Mesodermal cell (in vitro differentiated cells): ENCODE results near the gene AKR1D1.
"Not testable (repeated sequence)": the region's sequence is repeated elsewhere in the genome, so short reads cannot be mapped to it uniquely, and the experiment has no call there.

Experiments
- H3K27ac ChIP-seq: 2 replicates; pipeline ENCODE4 v1.7.0; 2013; ENCODE audit warnings: mild to moderate bottlenecking, low read depth, low read length, moderate library complexity; ENCODE audit not compliant: severe bottlenecking
- H3K36me3 ChIP-seq: 2 replicates; pipeline ENCODE4 v1.7.1; 2013; ENCODE audit warnings: mild to moderate bottlenecking, low read length, moderate library complexity; ENCODE audit not compliant: control insufficient read depth, insufficient read depth
- H3K4me1 ChIP-seq: one replicate; pipeline ENCODE4 v1.7.1; 2013; ENCODE audit warnings: mild to moderate bottlenecking, low read length; ENCODE audit not compliant: insufficient read depth, control insufficient read depth, poor library complexity, severe bottlenecking
- H3K4me3 ChIP-seq: 2 replicates; pipeline ENCODE4 v1.7.0; 2013; ENCODE audit warnings: low read length, control low read depth, mild to moderate bottlenecking; ENCODE audit not compliant: insufficient read depth, poor library complexity, severe bottlenecking; ENCODE audit errors: extremely low read depth
- H3K9me3 ChIP-seq: 2 replicates; pipeline ENCODE4 v1.7.1; 2013; ENCODE audit warnings: mild to moderate bottlenecking, low read length, moderate library complexity; ENCODE audit not compliant: control insufficient read depth
- WGBS, 2 experiments: methylation state at CpG; one replicate each; pipeline ENCODE4 v1.1.5; 2013; ENCODE audit warnings: missing lambda C conversion rate in 2 of 2; ENCODE audit not compliant: insufficient coverage in 2 of 2; 5-methylcytosine and 5-hydroxymethylcytosine counted together

The AKR1D1 gene

GRCh38 chr7:138072726-138073125 lies 3.5 kb upstream of the AKR1D1 start:
- no peaks in the 10 kb centered on the region for H3K4me1 ChIP-seq
- no peaks in the 10 kb centered on the region for H3K36me3 ChIP-seq
- no peak overlapping the region for H3K27ac ChIP-seq
- WGBS, 2 experiments, result 67 to 86% methylated on average over 1 of the region's 2 CpGs
- H3K4me3 ChIP-seq, result no peak overlapping the region
- peaks cover 10% of the 10 kb centered on the region for H3K9me3 ChIP-seq

GRCh38 chr7:138074121-138074520 lies 2.1 kb upstream of the AKR1D1 start:
- H3K27ac ChIP-seq, result no peak overlapping the region
- H3K4me1 ChIP-seq, result no peaks in the 10 kb centered on the region
- 90 to 92% methylated on average over 1 to 2 of the region's 2 CpGs for WGBS, 2 experiments
- peaks cover 10% of the 10 kb centered on the region for H3K9me3 ChIP-seq
- no peaks in the 10 kb centered on the region for H3K36me3 ChIP-seq
- no peak overlapping the region for H3K4me3 ChIP-seq

- no peak overlapping the region for H3K27ac ChIP-seq
- no peak overlapping the region for H3K4me3 ChIP-seq
- no peaks in the 10 kb centered on the region for H3K36me3 ChIP-seq
- H3K9me3 ChIP-seq, result peaks cover 10% of the 10 kb centered on the region
- H3K4me1 ChIP-seq, result no peaks in the 10 kb centered on the region
- WGBS, 2 experiments, result 80 to 100% methylated on average over 1 of the region's 1 CpG
These were observed 1.7 kb upstream of the AKR1D1 start for GRCh38 chr7:138074540-138074939.

GRCh38 chr7:138075350-138075749 lies 909 bp upstream of the AKR1D1 start:
- no peaks in the 10 kb centered on the region for H3K36me3 ChIP-seq
- H3K4me3 ChIP-seq, result no peak overlapping the region
- H3K4me1 ChIP-seq, result no peaks in the 10 kb centered on the region
- H3K9me3 ChIP-seq, result peaks cover 10% of the 10 kb centered on the region
- no peak overlapping the region for H3K27ac ChIP-seq
- 83 to 86% methylated on average over 1 to 3 of the region's 3 CpGs for WGBS, 2 experiments

- H3K4me3 ChIP-seq, H3K27ac ChIP-seq, H3K36me3 ChIP-seq, H3K4me1 ChIP-seq: not testable (repeated sequence)
- H3K9me3 ChIP-seq, result peaks cover 10% of the 10 kb centered on the region
- 67% methylated on average over 1 of the region's 1 CpG; no CpG with 5 or more reads in 1 of the 2 experiments for WGBS, 2 experiments
These were observed 473 bp upstream of the AKR1D1 start for GRCh38 chr7:138075786-138076185.

- H3K9me3 ChIP-seq, result peaks cover 10% of the 10 kb centered on the region
- 100% methylated on average over 2 of the region's 2 CpGs for WGBS, 2 experiments
- H3K4me1 ChIP-seq, result no peaks in the 10 kb centered on the region
- no peaks in the 10 kb centered on the region for H3K36me3 ChIP-seq
- H3K4me3 ChIP-seq, result no peak overlapping the region
- H3K27ac ChIP-seq, result no peak overlapping the region
These were observed 1.6 kb downstream of the AKR1D1 start for GRCh38 chr7:138077809-138078208.

- no peak overlapping the region for H3K27ac ChIP-seq
- H3K4me3 ChIP-seq, result no peak overlapping the region
- no CpG with 5 or more reads among the region's 1 CpG for WGBS, 2 experiments
- peaks cover 10% of the 10 kb centered on the region for H3K9me3 ChIP-seq
- no peaks in the 10 kb centered on the region for H3K36me3 ChIP-seq
- H3K4me1 ChIP-seq, result no peaks in the 10 kb centered on the region
These were observed 2.9 kb downstream of the AKR1D1 start for GRCh38 chr7:138079137-138079536.

- H3K9me3 ChIP-seq, result no peaks in the 10 kb centered on the region
- WGBS, 2 experiments, result 100% methylated on average over 2 of the region's 4 CpGs
- H3K4me1 ChIP-seq, result no peaks in the 10 kb centered on the region
- H3K27ac ChIP-seq, result no peak overlapping the region
- H3K36me3 ChIP-seq, result no peaks in the 10 kb centered on the region
- H3K4me3 ChIP-seq, result no peak overlapping the region
These were observed 5.6 kb downstream of the AKR1D1 start for GRCh38 chr7:138081868-138082267.

- Histone ChIP-seq H3K27ac (no peak overlapping the region), H3K4me3 (no peak overlapping the region), H3K36me3 (no peaks in the 10 kb centered on the region), H3K4me1 (no peaks in the 10 kb centered on the region), H3K9me3 (no peaks in the 10 kb centered on the region)
- 94 to 100% methylated on average over 1 to 2 of the region's 3 CpGs for WGBS, 2 experiments
These were observed 7.6 kb downstream of the AKR1D1 start for GRCh38 chr7:138083859-138084258.

GRCh38 chr7:138086563-138087270 lies 10.5 kb downstream of the AKR1D1 start:
- H3K4me1 ChIP-seq, result no peaks in the 10 kb centered on the region
- H3K4me3 ChIP-seq, result no peak overlapping the region
- H3K36me3 ChIP-seq, result no peaks in the 10 kb centered on the region
- WGBS, 2 experiments, result 100% methylated on average over 1 to 2 of the region's 5 CpGs
- no peaks in the 10 kb centered on the region for H3K9me3 ChIP-seq
- no peak overlapping the region for H3K27ac ChIP-seq

GRCh38 chr7:138089080-138089901 lies 13.0 kb downstream of the AKR1D1 start:
- Histone ChIP-seq H3K4me1 (no peaks in the 10 kb centered on the region), H3K4me3 (no peak overlapping the region)
- WGBS, 2 experiments, result 93% methylated on average over 7 of the region's 9 CpGs

More at GRCh38 chr7:138089080-138089901, 13.0 kb downstream of the AKR1D1 start:
- H3K9me3 ChIP-seq, result no peaks in the 10 kb centered on the region
- H3K27ac ChIP-seq, result no peak overlapping the region
- no peaks in the 10 kb centered on the region for H3K36me3 ChIP-seq
